Right cardiac atrium (tissue), 5 donors: Measurements from ENCODE around the gene PTPN3. TPM values are rescaled to one million over a fixed set of nuclear protein-coding genes. Genes with fewer than 3 reads are reported as not detected.

Experiments
- ATAC-seq, 2 donors: fragments of 200-7000 bp; cut with Tn5 transposase; one replicate each; pipeline versions ENCODE4 v1.8.0 to v1.9.1; 2020; ENCODE audit warnings: moderate library complexity in 2 of 2, mild to moderate bottlenecking in 1 of 2
- DNase-seq, 3 donors: peaks; one replicate each; pipeline ENCODE4 v3.0.0-alpha.2; 2020
- H3K27ac ChIP-seq: one replicate; pipeline ENCODE4 v1.5.1; 2013; ENCODE audit warnings: mild to moderate bottlenecking, low read length, control low read depth, moderate library complexity
- H3K27me3 ChIP-seq: one replicate; pipeline ENCODE4 v1.6.1; 2013; ENCODE audit not compliant: control insufficient read depth, insufficient read depth
- H3K4me1 ChIP-seq: one replicate; pipeline ENCODE4 v1.6.1; 2013; ENCODE audit warnings: low read length; ENCODE audit not compliant: control insufficient read depth, insufficient read depth
- H3K4me3 ChIP-seq: one replicate; pipeline ENCODE4 v1.5.1; 2013; ENCODE audit warnings: low read length, control low read depth
- H3K9me3 ChIP-seq: one replicate; pipeline ENCODE4 v1.6.1; 2013; ENCODE audit warnings: low read length; ENCODE audit not compliant: control insufficient read depth
- WGBS: extraction: QIAGEN DNeasy Blood & Tissue Kit; methylation state at CpG from one replicate; pipeline ENCODE4 v1.1.7; 2013; 5-methylcytosine and 5-hydroxymethylcytosine counted together
- intact Hi-C, 4 donors: fragments of 100-400 bp; cut with DNase I; formaldehyde crosslinking; loops; one replicate each; pipeline versions ENCODE4 v1.11.0 to v1.14.0; 2022 to 2023
- polyA plus RNA-seq: library from polyadenylated mRNA; stranded (reverse); fragments of 200-250 nt; gene quantifications from one replicate; pipeline ENCODE4 v1.2.3, GENCODE V29; 2013
- total RNA-seq, 4 donors: library from RNA; stranded (reverse); fragmentation: NEBNext Ultra II Directional; extraction: Animal tissue kit (Norgen Biotek cat#: 25700); gene quantifications; one replicate each; pipeline ENCODE4 v1.2.1, GENCODE V29; 2021
- donor health status: healthy with polysubstance abuse.
- donor health status: DM: no; HTN: yes; CAD: no.
- donor health status: DM: no; HTN: no; CAD: no.
- donor health status: DM: no; HTN: yes; CAD: no; lungs with severe emphysema.
- donor health status: DM: yes; HTN: yes; CAD: no.

Gene PTPN3
- total and polyA plus RNA-seq, 5 donors, result 2.8 to 9.3 (median 5.8) TPM

GRCh38 chr9:109452761-109453160, 45.3 kb downstream of the PTPN3 start:
- Histone ChIP-seq H3K4me1 (no peaks in the 10 kb centered on the region), H3K4me3 (no peak overlapping the region), H3K27me3 (no peaks in the 10 kb centered on the region), H3K9me3 (no peaks in the 10 kb centered on the region), H3K27ac (no peak overlapping the region)
- intact Hi-C loops, result loop anchor here in 1 of 4 donors (10.0 kb wide), 1 partner anchor 62 kb away; no protein-coding TSS in a partner anchor
- 91% methylated on average over 3 of the region's 3 CpGs for WGBS
- DNase-seq (no peak), ATAC-seq (no peak)

GRCh38 chr9:109451311-109452025, 46.6 kb downstream of the PTPN3 start:
- H3K27ac ChIP-seq, result no peak overlapping the region
- ATAC-seq, result no peak
- 76% methylated on average over 9 of the region's 9 CpGs for WGBS
- H3K4me1 ChIP-seq, result no peaks in the 10 kb centered on the region
- no peak for DNase-seq
- no peaks in the 10 kb centered on the region for H3K9me3 ChIP-seq
- intact Hi-C loops, result loop anchor here in 1 of 4 donors (10.0 kb wide), 1 partner anchor 63 kb away; no protein-coding TSS in a partner anchor
- no peaks in the 10 kb centered on the region for H3K27me3 ChIP-seq
- H3K4me3 ChIP-seq, result no peak overlapping the region

- Histone ChIP-seq H3K4me1 (no peaks in the 10 kb centered on the region), H3K9me3 (no peaks in the 10 kb centered on the region), H3K27ac (no peak overlapping the region), H3K27me3 (no peaks in the 10 kb centered on the region), H3K4me3 (no peak overlapping the region)
- intact Hi-C loops, result loop anchor here in 1 of 4 donors (10.0 kb wide), 1 partner anchor 64 kb away; no protein-coding TSS in a partner anchor
- DNase-seq (no peak), ATAC-seq (no peak)
- WGBS, result 58% methylated on average over 3 of the region's 3 CpGs
Measured at GRCh38 chr9:109450346-109450745, 47.8 kb downstream of the PTPN3 start.

- H3K4me1 ChIP-seq, result no peaks in the 10 kb centered on the region
- DNase-seq (no peak), ATAC-seq (peak; percentile 15 to 66)
- H3K27me3 ChIP-seq, result no peaks in the 10 kb centered on the region
- no peak overlapping the region for H3K27ac ChIP-seq
- intact Hi-C loops, result no loop called here
- no peaks in the 10 kb centered on the region for H3K9me3 ChIP-seq
- no peak overlapping the region for H3K4me3 ChIP-seq
- WGBS, result 90% methylated on average over 12 of the region's 12 CpGs
Measured at GRCh38 chr9:109449036-109449798, 48.9 kb downstream of the PTPN3 start.

- Histone ChIP-seq H3K27me3 (no peaks in the 10 kb centered on the region), H3K4me3 (no peak overlapping the region), H3K9me3 (no peaks in the 10 kb centered on the region), H3K27ac (no peak overlapping the region), H3K4me1 (no peaks in the 10 kb centered on the region)
- DNase-seq, result no peak
- intact Hi-C loops, result no loop called here
- 81% methylated on average over 3 of the region's 3 CpGs for WGBS
- ATAC-seq, result no peak
Measured at GRCh38 chr9:109448223-109448622, 49.9 kb downstream of the PTPN3 start.

GRCh38 chr9:109447329-109448076, 50.6 kb downstream of the PTPN3 start:
- H3K27me3 ChIP-seq, result no peaks in the 10 kb centered on the region
- no peak for DNase-seq
- H3K9me3 ChIP-seq, result no peaks in the 10 kb centered on the region
- no peak overlapping the region for H3K4me3 ChIP-seq
- no peaks in the 10 kb centered on the region for H3K4me1 ChIP-seq
- ATAC-seq, result no peak
- H3K27ac ChIP-seq, result no peak overlapping the region
- intact Hi-C loops, result no loop called here
- 85% methylated on average over 6 of the region's 6 CpGs for WGBS

GRCh38 chr9:109444771-109445320, 53.3 kb downstream of the PTPN3 start:
- Histone ChIP-seq H3K27ac (no peak overlapping the region), H3K4me3 (no peak overlapping the region), H3K27me3 (no peaks in the 10 kb centered on the region), H3K4me1 (no peaks in the 10 kb centered on the region), H3K9me3 (no peaks in the 10 kb centered on the region)
- WGBS, result 83% methylated on average over 3 of the region's 3 CpGs
- ATAC-seq (no peak), DNase-seq (no peak)
- intact Hi-C loops, result loop anchor here in 3 of 4 donors (5.0 kb wide), 2 partner anchors 72 to 77 kb away; no protein-coding TSS in a partner anchor

GRCh38 chr9:109442716-109443115, 55.4 kb downstream of the PTPN3 start:
- intact Hi-C loops, result loop anchor here in 3 of 4 donors (5.0 kb wide), 2 partner anchors 75 to 80 kb away; no protein-coding TSS in a partner anchor
- no peaks in the 10 kb centered on the region for H3K27me3 ChIP-seq
- H3K4me1 ChIP-seq, result no peaks in the 10 kb centered on the region
- ATAC-seq, result no peak
- H3K9me3 ChIP-seq, result no peaks in the 10 kb centered on the region
- H3K27ac ChIP-seq, result no peak overlapping the region
- no peak overlapping the region for H3K4me3 ChIP-seq
- WGBS, result 77% methylated on average over 2 of the region's 2 CpGs
- DNase-seq, result no peak

- Histone ChIP-seq H3K27ac (no peak overlapping the region), H3K4me3 (no peak overlapping the region), H3K27me3 (no peaks in the 10 kb centered on the region), H3K9me3 (no peaks in the 10 kb centered on the region), H3K4me1 (peaks cover 3% of the 10 kb centered on the region)
- intact Hi-C loops, result loop anchor here in 3 of 4 donors (5.0 kb wide), 2 partner anchors 76 to 81 kb away; no protein-coding TSS in a partner anchor
- ATAC-seq (peak in 1 of 2 donors; percentile 28), DNase-seq (no peak)
- WGBS, result 47% methylated on average over 3 of the region's 3 CpGs
Measured at GRCh38 chr9:109441296-109441695, 56.8 kb downstream of the PTPN3 start.

GRCh38 chr9:109440797-109441287, 57.3 kb downstream of the PTPN3 start:
- H3K4me3 ChIP-seq, result no peak overlapping the region
- intact Hi-C loops, result loop anchor here in 3 of 4 donors (5.0 kb wide), 2 partner anchors 76 to 81 kb away; no protein-coding TSS in a partner anchor
- DNase-seq, result peak in 1 of 3 donors; percentile 24
- H3K9me3 ChIP-seq, result no peaks in the 10 kb centered on the region
- peak; percentile 79 to 80 for ATAC-seq
- H3K27ac ChIP-seq, result no peak overlapping the region
- peaks cover 3% of the 10 kb centered on the region for H3K4me1 ChIP-seq
- H3K27me3 ChIP-seq, result no peaks in the 10 kb centered on the region
- 5% methylated on average over 4 of the region's 4 CpGs for WGBS
